Loucy (cell line): ENCODE measurements around the gene NEMP2.

Experiments used
- H2AFZ ChIP-seq: fragments of 200-600 bp; sonication (generic); 2 replicates; pipeline ENCODE4 v1.6.0; 2016; ENCODE audit warnings: antibody characterized with exemption, mild to moderate bottlenecking, low read length, moderate library complexity
- H3F3A ChIP-seq: fragments of 200-600 bp; 2 replicates; pipeline ENCODE4 v1.6.0; 2016; ENCODE audit warnings: antibody characterized with exemption, low read depth, mild to moderate bottlenecking
- H3K27me3 ChIP-seq: fragments of 200-600 bp; sonication (generic); 2 replicates; pipeline ENCODE4 v1.6.1; 2014; ENCODE audit warnings: low read length, mild to moderate bottlenecking; ENCODE audit not compliant: insufficient read depth, poor library complexity, severe bottlenecking
- H3K36me3 ChIP-seq: fragments of 200-600 bp; sonication (generic); 2 replicates; pipeline ENCODE4 v1.6.1; 2016; ENCODE audit warnings: low read length; ENCODE audit not compliant: insufficient read depth
- H3K4me1 ChIP-seq: fragments of 200-600 bp; sonication (generic); 2 replicates; pipeline ENCODE4 v1.5.1; 2014; ENCODE audit warnings: low read length, mild to moderate bottlenecking; ENCODE audit not compliant: insufficient read depth, poor library complexity, severe bottlenecking
- H3K4me2 ChIP-seq: fragments of 200-600 bp; sonication (generic); 2 replicates; pipeline ENCODE4 v1.6.0; 2014; ENCODE audit warnings: antibody characterized with exemption, low read length, low read depth, mild to moderate bottlenecking; ENCODE audit not compliant: poor library complexity, severe bottlenecking
- H3K4me3 ChIP-seq: fragments of 200-600 bp; sonication (generic); 2 replicates; pipeline ENCODE4 v1.5.1; 2014; ENCODE audit warnings: low read length, mild to moderate bottlenecking, mixed read lengths; ENCODE audit not compliant: poor library complexity, severe bottlenecking
- H3K79me2 ChIP-seq: fragments of 200-600 bp; sonication (generic); 2 replicates; pipeline ENCODE4 v1.6.1; 2014; ENCODE audit warnings: low read length; ENCODE audit not compliant: insufficient read depth
- H3K9ac ChIP-seq: fragments of 200-600 bp; sonication (generic); 2 replicates; pipeline ENCODE4 v1.6.0; 2014; ENCODE audit warnings: mild to moderate bottlenecking, low read depth, low read length, moderate library complexity; ENCODE audit not compliant: poor library complexity, severe bottlenecking
- H3K9me2 ChIP-seq: fragments of 200-600 bp; sonication (generic); replicated peaks from 2 replicates; pipeline ENCODE4 v1.6.1; 2016; ENCODE audit warnings: low read depth, low read length, mixed read lengths
- H3K9me3 ChIP-seq: fragments of 200-600 bp; sonication (generic); 2 replicates; pipeline ENCODE4 v1.6.1; 2014; ENCODE audit warnings: mild to moderate bottlenecking, antibody characterized with exemption, low read length, low read depth; ENCODE audit not compliant: insufficient read depth
- H4K20me1 ChIP-seq: fragments of 200-600 bp; sonication (generic); 2 replicates; pipeline ENCODE4 v1.6.0; 2014; ENCODE audit warnings: antibody characterized with exemption, low read length, mild to moderate bottlenecking; ENCODE audit not compliant: insufficient read depth, poor library complexity, severe bottlenecking
- EZH2phosphoT487 ChIP-seq: fragments of 200-600 bp; IDR thresholded peaks from 2 replicates; pipeline ENCODE4 v1.6.1; 2018; ENCODE audit warnings: antibody characterized with exemption, mild to moderate bottlenecking, moderate library complexity, borderline replicate concordance
- TF ChIP-seq, protein P1 (sequence below): fragments of 200-600 bp; sonication (generic); conservative IDR thresholded peaks from 2 replicates; pipeline ENCODE4 v1.5.1; 2014; ENCODE audit warnings: mild to moderate bottlenecking, antibody characterized with exemption, low read length

Gene NEMP2

DNA sequence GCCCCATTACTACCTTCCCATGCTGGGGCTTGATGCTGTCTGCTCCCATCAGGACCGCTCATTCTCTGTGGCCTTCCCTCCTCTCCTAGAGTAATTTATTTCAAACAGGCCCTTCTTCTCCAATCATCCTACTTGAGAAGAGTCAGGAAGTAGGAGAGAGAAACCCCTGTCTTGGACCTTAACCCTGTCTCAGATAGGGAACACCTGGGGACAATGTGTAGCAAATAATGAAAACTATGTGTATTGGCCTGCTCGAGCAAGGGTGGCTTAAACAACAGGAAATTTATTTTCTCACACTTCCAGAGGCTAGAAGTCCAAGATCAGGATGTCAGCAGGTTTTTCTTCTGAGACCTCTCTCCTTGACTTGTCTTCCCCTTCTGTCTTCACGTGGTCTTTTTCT is 26.6 kb upstream of the NEMP2 start:
- H3K79me2 ChIP-seq = no peaks in the 10 kb centered on the region
- no peaks in the 10 kb centered on the region for H3K36me3 ChIP-seq
- no peaks in the 10 kb centered on the region for H3K4me1 ChIP-seq
- H3K9ac ChIP-seq = no peak overlapping the region
- H3K4me3 ChIP-seq = no peak overlapping the region
- H3K4me2 ChIP-seq = no peak overlapping the region
- TF ChIP-seq EZH2phosphoT487 = no peak
- TF ChIP-seq, protein P1, sequence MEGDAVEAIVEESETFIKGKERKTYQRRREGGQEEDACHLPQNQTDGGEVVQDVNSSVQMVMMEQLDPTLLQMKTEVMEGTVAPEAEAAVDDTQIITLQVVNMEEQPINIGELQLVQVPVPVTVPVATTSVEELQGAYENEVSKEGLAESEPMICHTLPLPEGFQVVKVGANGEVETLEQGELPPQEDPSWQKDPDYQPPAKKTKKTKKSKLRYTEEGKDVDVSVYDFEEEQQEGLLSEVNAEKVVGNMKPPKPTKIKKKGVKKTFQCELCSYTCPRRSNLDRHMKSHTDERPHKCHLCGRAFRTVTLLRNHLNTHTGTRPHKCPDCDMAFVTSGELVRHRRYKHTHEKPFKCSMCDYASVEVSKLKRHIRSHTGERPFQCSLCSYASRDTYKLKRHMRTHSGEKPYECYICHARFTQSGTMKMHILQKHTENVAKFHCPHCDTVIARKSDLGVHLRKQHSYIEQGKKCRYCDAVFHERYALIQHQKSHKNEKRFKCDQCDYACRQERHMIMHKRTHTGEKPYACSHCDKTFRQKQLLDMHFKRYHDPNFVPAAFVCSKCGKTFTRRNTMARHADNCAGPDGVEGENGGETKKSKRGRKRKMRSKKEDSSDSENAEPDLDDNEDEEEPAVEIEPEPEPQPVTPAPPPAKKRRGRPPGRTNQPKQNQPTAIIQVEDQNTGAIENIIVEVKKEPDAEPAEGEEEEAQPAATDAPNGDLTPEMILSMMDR = no peak
- no peak overlapping the region for H2AFZ ChIP-seq
- H3K9me3 ChIP-seq = no peaks in the 10 kb centered on the region
- H4K20me1 ChIP-seq = no peaks in the 10 kb centered on the region
- no peaks in the 10 kb centered on the region for H3K9me2 ChIP-seq
- no peaks in the 10 kb centered on the region for H3F3A ChIP-seq
- no peaks in the 10 kb centered on the region for H3K27me3 ChIP-seq

DNA sequence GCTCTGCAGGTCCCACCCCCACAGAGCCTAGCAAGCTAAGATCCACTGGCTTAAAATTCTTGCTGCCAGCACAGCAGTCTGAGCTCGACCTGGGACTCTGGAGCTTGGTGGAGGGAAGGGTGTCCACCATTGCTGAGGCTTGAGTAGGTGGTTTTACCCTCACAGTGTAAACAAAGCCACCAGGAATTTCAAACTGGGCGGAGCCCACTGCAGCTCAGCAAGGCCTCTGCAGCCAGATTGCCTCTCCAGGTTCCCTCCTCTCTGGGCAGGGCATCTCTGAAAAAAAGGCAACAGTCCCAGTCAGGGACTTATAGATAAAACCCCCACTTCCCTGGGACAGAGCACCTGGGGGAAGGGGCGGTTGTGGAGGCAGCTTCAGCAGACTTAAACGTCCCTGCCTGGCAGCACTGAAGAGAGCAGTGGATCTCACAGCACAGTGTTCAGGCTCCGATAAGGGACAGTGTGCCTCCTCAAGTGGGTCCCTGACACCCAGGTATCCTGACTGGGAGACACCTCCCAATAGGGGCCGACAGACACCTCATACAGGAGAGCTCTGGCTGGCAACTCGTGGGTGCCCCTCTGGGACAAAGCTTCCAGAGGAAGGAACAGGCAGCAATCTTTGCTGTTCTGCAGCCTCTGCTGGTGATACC is 20.0 kb upstream of the NEMP2 start:
- no peaks in the 10 kb centered on the region for H3K27me3 ChIP-seq

DNA sequence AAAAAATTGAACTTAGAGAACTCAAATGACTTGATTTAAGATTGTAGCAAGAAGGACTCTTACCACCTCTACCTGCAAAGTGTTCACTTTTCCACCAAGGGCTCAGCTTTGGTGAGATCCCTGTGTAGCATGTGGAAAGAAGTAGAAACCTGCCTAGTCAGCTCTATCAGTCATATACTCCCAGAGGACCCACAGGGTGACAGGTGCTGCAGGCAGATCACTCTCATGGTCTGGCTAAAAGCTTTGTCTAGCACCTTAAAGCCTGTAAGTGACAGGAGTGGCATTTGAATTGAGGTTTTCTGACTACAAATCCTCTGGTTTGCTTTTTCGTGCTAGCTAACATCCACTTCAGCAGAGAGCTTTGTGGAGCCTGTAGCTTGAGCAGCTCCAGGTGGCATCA is 18.7 kb upstream of the NEMP2 start:
- H3K4me3 ChIP-seq = no peak overlapping the region
- H4K20me1 ChIP-seq = no peaks in the 10 kb centered on the region
- no peak for TF ChIP-seq EZH2phosphoT487
- TF ChIP-seq, protein P1 = no peak
- H3F3A ChIP-seq = no peaks in the 10 kb centered on the region
- H3K4me1 ChIP-seq = peaks cover 11% of the 10 kb centered on the region
- H2AFZ ChIP-seq = no peak overlapping the region
- H3K27me3 ChIP-seq = no peaks in the 10 kb centered on the region
- no peak overlapping the region for H3K9ac ChIP-seq
- H3K9me2 ChIP-seq = no peaks in the 10 kb centered on the region
- H3K9me3 ChIP-seq = no peaks in the 10 kb centered on the region
- no peaks in the 10 kb centered on the region for H3K36me3 ChIP-seq
- H3K79me2 ChIP-seq = no peaks in the 10 kb centered on the region
- H3K4me2 ChIP-seq = no peak overlapping the region

More for the DNA sequence above, 20.0 kb upstream of the NEMP2 start:
- Histone ChIP-seq H3K4me3 (no peak overlapping the region), H3K79me2 (no peaks in the 10 kb centered on the region), H3F3A (no peaks in the 10 kb centered on the region), H3K36me3 (no peaks in the 10 kb centered on the region), H2AFZ (no peak overlapping the region), H3K4me2 (no peak overlapping the region), H3K9me3 (no peaks in the 10 kb centered on the region), H3K9me2 (no peaks in the 10 kb centered on the region), H4K20me1 (no peaks in the 10 kb centered on the region), H3K9ac (no peak overlapping the region), H3K4me1 (peaks cover 11% of the 10 kb centered on the region)
- TF ChIP-seq EZH2phosphoT487 = no peak
- TF ChIP-seq, protein P1 = no peak
